Muscle layer of duodenum (tissue), 2 donors: Measurements from ENCODE around the gene TNFSF11.
"Not testable (repeated sequence)": the region's sequence is repeated elsewhere in the genome, so short reads cannot be mapped to it uniquely, and the experiment has no call there.

Experiments used
- H3K27ac ChIP-seq: one replicate; pipeline ENCODE4 v1.7.0; 2013; ENCODE audit warnings: mild to moderate bottlenecking, low read length
- H3K27me3 ChIP-seq: one replicate; pipeline ENCODE4 v1.7.0; 2013; ENCODE audit warnings: low read depth, mild to moderate bottlenecking, control low read depth, low read length
- H3K36me3 ChIP-seq, 2 donors: one replicate each; pipeline ENCODE4 v1.7.0; 2013; ENCODE audit warnings: low read length in 2 of 2, control low read depth in 1 of 2, mild to moderate bottlenecking in 1 of 2; ENCODE audit not compliant: insufficient read depth in 2 of 2, control insufficient read depth in 1 of 2
- H3K4me1 ChIP-seq, 2 donors: one replicate each; pipeline ENCODE4 v1.7.0; 2013; ENCODE audit warnings: low read length in 2 of 2, mild to moderate bottlenecking in 2 of 2, control low read depth in 1 of 2, moderate library complexity in 1 of 2; ENCODE audit not compliant: insufficient read depth in 2 of 2, control insufficient read depth in 1 of 2
- H3K4me3 ChIP-seq, 2 donors: one replicate each; pipeline ENCODE4 v1.7.0; 2013; ENCODE audit warnings: low read length in 2 of 2, low read depth in 1 of 2, mild to moderate bottlenecking in 1 of 2
- H3K9me3 ChIP-seq, 2 donors: one replicate each; pipeline ENCODE4 v1.7.0; 2013; ENCODE audit warnings: low read length in 2 of 2, control low read depth in 1 of 2, mild to moderate bottlenecking in 1 of 2; ENCODE audit not compliant: control insufficient read depth in 1 of 2
- donor health status: healthy.

TNFSF11 gene

GRCh38 chr13:42544246-42544926, 29.6 kb upstream of the TNFSF11 start:
- Histone ChIP-seq H3K4me1 (no peaks in the 10 kb centered on the region), H3K9me3 (no peaks in the 10 kb centered on the region), H3K4me3 (no peak overlapping the region), H3K27me3 (no peaks in the 10 kb centered on the region), H3K36me3 (no peaks in the 10 kb centered on the region), H3K27ac (no peak overlapping the region)

GRCh38 chr13:42545842-42546241, 28.1 kb upstream of the TNFSF11 start:
- no peaks in the 10 kb centered on the region for H3K4me1 ChIP-seq
- H3K27me3 ChIP-seq, result no peaks in the 10 kb centered on the region
- H3K4me3 ChIP-seq, result no peak overlapping the region
- no peaks in the 10 kb centered on the region for H3K36me3 ChIP-seq
- no peaks in the 10 kb centered on the region for H3K9me3 ChIP-seq
- H3K27ac ChIP-seq, result no peak overlapping the region

GRCh38 chr13:42547612-42548011, 26.3 kb upstream of the TNFSF11 start:
- Histone ChIP-seq H3K9me3 (no peaks in the 10 kb centered on the region), H3K4me1 (no peaks in the 10 kb centered on the region), H3K27ac (no peak overlapping the region), H3K4me3 (no peak overlapping the region), H3K36me3 (no peaks in the 10 kb centered on the region), H3K27me3 (no peaks in the 10 kb centered on the region)

DNA sequence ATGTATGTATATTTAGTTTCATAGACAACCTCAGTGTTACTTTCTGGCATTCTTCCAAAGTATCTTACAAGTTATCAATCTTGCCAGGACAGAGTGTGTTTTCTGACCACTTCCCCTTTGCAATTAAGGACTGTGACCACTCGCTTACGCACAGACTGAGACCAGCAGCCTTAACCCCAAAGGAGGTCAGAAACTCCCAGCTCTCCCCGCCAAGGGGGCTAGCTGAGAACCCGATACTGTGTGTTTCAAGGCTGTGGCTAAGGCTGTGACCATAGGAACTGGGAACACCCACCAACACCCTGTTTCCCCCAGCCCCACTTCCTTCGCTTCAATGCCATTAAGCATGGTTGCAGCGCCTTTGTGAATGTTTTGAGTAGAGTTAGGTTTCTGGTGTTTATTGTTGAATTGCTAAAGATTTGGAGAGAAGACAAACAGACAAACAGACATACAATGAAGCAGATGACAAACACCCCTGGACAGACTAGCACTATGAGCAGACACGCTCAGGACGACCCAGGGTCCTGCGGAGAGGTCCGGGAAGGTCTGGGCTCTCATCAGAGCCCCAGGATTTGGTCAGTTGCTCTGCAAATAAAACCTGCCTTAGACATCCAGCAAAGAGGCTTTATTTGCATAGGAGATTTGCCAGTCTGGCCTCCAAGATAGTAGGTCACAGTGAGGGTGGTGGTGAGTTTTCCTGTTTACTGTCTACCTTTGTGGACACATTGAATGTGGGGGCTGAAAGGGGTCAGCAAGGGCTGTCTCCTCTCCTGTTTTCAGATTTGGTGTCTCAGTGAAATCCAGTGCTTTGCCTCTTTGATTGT, 25.0 kb upstream of the TNFSF11 start:
- H3K9me3 ChIP-seq, result no peaks in the 10 kb centered on the region
- no peak overlapping the region for H3K4me3 ChIP-seq
- H3K4me1 ChIP-seq, result no peaks in the 10 kb centered on the region
- H3K27ac ChIP-seq, result no peak overlapping the region
- H3K27me3 ChIP-seq, result no peaks in the 10 kb centered on the region
- H3K36me3 ChIP-seq, result no peaks in the 10 kb centered on the region

GRCh38 chr13:42549552-42549936, 24.4 kb upstream of the TNFSF11 start:
- Histone ChIP-seq H3K27me3 (no peaks in the 10 kb centered on the region), H3K36me3 (no peaks in the 10 kb centered on the region), H3K9me3 (no peaks in the 10 kb centered on the region), H3K4me1 (no peaks in the 10 kb centered on the region), H3K4me3 (no peak overlapping the region), H3K27ac (no peak overlapping the region)

DNA sequence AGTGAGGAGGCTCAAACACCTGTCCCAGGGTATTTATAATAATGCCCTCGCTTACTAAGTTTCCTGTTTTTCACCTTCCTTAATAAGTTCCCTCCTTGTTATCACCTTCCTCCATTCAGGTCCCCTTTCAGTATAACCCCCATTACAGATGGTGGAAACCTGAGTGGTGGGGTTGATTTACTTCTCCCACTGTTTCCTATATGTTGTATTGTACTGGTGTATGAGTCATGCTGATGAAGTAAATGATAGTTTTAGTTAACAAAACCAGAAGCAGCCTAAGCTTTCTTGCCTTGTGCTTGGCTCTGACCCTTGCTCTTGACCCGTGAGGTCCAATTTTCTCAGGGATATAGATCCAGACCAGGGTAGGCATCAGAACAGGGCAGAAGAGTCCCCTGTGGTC, 22.3 kb upstream of the TNFSF11 start:
- no peak overlapping the region for H3K27ac ChIP-seq
- no peaks in the 10 kb centered on the region for H3K27me3 ChIP-seq
- H3K4me3 ChIP-seq, result no peak overlapping the region
- H3K9me3 ChIP-seq, result no peaks in the 10 kb centered on the region
- no peaks in the 10 kb centered on the region for H3K36me3 ChIP-seq
- H3K4me1 ChIP-seq, result no peaks in the 10 kb centered on the region

GRCh38 chr13:42553098-42554046, 20.6 kb upstream of the TNFSF11 start:
- no peaks in the 10 kb centered on the region for H3K27me3 ChIP-seq
- no peaks in the 10 kb centered on the region for H3K4me1 ChIP-seq
- H3K27ac ChIP-seq, result no peak overlapping the region
- no peaks in the 10 kb centered on the region for H3K9me3 ChIP-seq
- no peak overlapping the region for H3K4me3 ChIP-seq
- H3K36me3 ChIP-seq, result no peaks in the 10 kb centered on the region

- Histone ChIP-seq H3K27ac (no peak overlapping the region), H3K27me3 (no peaks in the 10 kb centered on the region), H3K4me3 (no peak overlapping the region), H3K4me1 (no peaks in the 10 kb centered on the region), H3K9me3 (no peaks in the 10 kb centered on the region), H3K36me3 (no peaks in the 10 kb centered on the region)
Observed at GRCh38 chr13:42559057-42559456, 14.9 kb upstream of the TNFSF11 start.

GRCh38 chr13:42559573-42560218, 14.3 kb upstream of the TNFSF11 start:
- H3K27me3 ChIP-seq, H3K4me3 ChIP-seq, H3K9me3 ChIP-seq, H3K36me3 ChIP-seq, H3K27ac ChIP-seq, H3K4me1 ChIP-seq: not testable (repeated sequence)

- not testable (repeated sequence) for H3K9me3 ChIP-seq
Observed at GRCh38 chr13:42560320-42560719, 13.6 kb upstream of the TNFSF11 start.

More at GRCh38 chr13:42560320-42560719, 13.6 kb upstream of the TNFSF11 start:
- H3K4me3 ChIP-seq, H3K27me3 ChIP-seq, H3K27ac ChIP-seq, H3K36me3 ChIP-seq, H3K4me1 ChIP-seq: not testable (repeated sequence)
